Fibroblast of lung (primary cell): ENCODE measurements around the gene CLCA1. TPM values are rescaled to one million over a fixed set of nuclear protein-coding genes. Genes with fewer than 3 reads are reported as not detected.

Experiments used
- DNase-seq, 2 donors: peaks; one replicate each; pipeline versions ENCODE4 v3.0.0 to v3.0.0-alpha.2; 2010; ENCODE audit warnings: low read depth in 2 of 2
- H2AFZ ChIP-seq: 2 replicates; pipeline ENCODE4 v1.5.1; 2012; ENCODE audit warnings: low read length, control low read depth, inconsistent platforms
- H3K27ac ChIP-seq: 2 replicates; pipeline ENCODE4 v1.5.1; 2011; ENCODE audit warnings: low read length, control low read depth; ENCODE audit not compliant: insufficient read depth
- H3K27me3 ChIP-seq: 2 replicates; pipeline ENCODE4 v1.5.1; 2011; ENCODE audit warnings: mild to moderate bottlenecking, low read length; ENCODE audit not compliant: control insufficient read depth, insufficient read depth
- H3K36me3 ChIP-seq: 2 replicates; pipeline ENCODE4 v1.5.1; 2011; ENCODE audit warnings: low read length; ENCODE audit not compliant: control insufficient read depth, insufficient read depth
- H3K4me1 ChIP-seq: 2 replicates; pipeline ENCODE4 v1.5.1; 2011; ENCODE audit warnings: low read length; ENCODE audit not compliant: control insufficient read depth, insufficient read depth; ENCODE audit errors: extremely low read depth
- H3K4me2 ChIP-seq: 2 replicates; pipeline ENCODE4 v1.5.1; 2011; ENCODE audit warnings: low read length, control low read depth; ENCODE audit not compliant: insufficient read depth; ENCODE audit errors: extremely low read depth
- H3K4me3 ChIP-seq, 4 experiments: fragments of 200-600 bp in 1 of 4; sonication (generic) in 1 of 4; replicated peaks in 1 of 4; 2 replicates each; pipeline ENCODE4 v1.5.1; 2011 to 2016; ENCODE audit warnings: low read length in 4 of 4, low read depth in 3 of 4, mild to moderate bottlenecking in 3 of 4, control low read depth in 2 of 4, inconsistent platforms in 1 of 4, mixed read lengths in 1 of 4; ENCODE audit not compliant: insufficient read depth in 1 of 4; ENCODE audit errors: control extremely low read depth in 1 of 4
- H3K79me2 ChIP-seq: 2 replicates; pipeline ENCODE4 v1.5.1; 2012; ENCODE audit warnings: mild to moderate bottlenecking, low read length, inconsistent platforms; ENCODE audit not compliant: control insufficient read depth, insufficient read depth
- H3K9ac ChIP-seq: 2 replicates; pipeline ENCODE4 v1.5.1; 2011; ENCODE audit warnings: mild to moderate bottlenecking, low read length, control low read depth; ENCODE audit not compliant: insufficient read depth
- H3K9me3 ChIP-seq: 2 replicates; pipeline ENCODE4 v1.5.1; 2012; ENCODE audit warnings: low read depth, low read length; ENCODE audit not compliant: control insufficient read depth, insufficient read depth
- H4K20me1 ChIP-seq: 2 replicates; pipeline ENCODE4 v1.5.1; 2011; ENCODE audit warnings: low read length; ENCODE audit not compliant: control insufficient read depth, insufficient read depth; ENCODE audit errors: extremely low read depth
- EZH2 ChIP-seq: IDR thresholded peaks from 2 replicates; pipeline ENCODE4 v1.5.1; 2012; ENCODE audit warnings: low read length, control low read depth, mild to moderate bottlenecking; ENCODE audit errors: missing control alignments
- polyA plus RNA-seq, 2 donors: library from polyadenylated mRNA; depleted of rRNA in 1 of 2; stranded (reverse) in 1 of 2; unstranded in 1 of 2; fragments of >200 nt; gene quantifications; 2 replicates each; pipeline ENCODE4 v1.2.1, GENCODE V29; 2011 to 2012; ENCODE audit warnings: missing spikeins in 1 of 2
- total RNA-seq: library from RNA; depleted of rRNA; stranded (reverse); fragments of >200 nt; gene quantifications from 2 replicates; pipeline ENCODE4 v1.2.1, GENCODE V29; 2014
- TF ChIP-seq, protein P1 (sequence below), 2 donors: IDR thresholded peaks in 1 of 2; conservative IDR thresholded peaks in 1 of 2; 1 replicate in 1 of 2; 2 replicates in 1 of 2; pipeline ENCODE4 v1.5.1; 2011 to 2012; ENCODE audit warnings: low read length in 2 of 2, control low read depth in 1 of 2, inconsistent platforms in 1 of 2, low read depth in 1 of 2, mild to moderate bottlenecking in 1 of 2

Gene CLCA1
- total and polyA plus RNA-seq, 2 donors (not counting 1 experiment from before 2014, with no cell fraction given), result 0.01 TPM; not detected in 1

DNA sequence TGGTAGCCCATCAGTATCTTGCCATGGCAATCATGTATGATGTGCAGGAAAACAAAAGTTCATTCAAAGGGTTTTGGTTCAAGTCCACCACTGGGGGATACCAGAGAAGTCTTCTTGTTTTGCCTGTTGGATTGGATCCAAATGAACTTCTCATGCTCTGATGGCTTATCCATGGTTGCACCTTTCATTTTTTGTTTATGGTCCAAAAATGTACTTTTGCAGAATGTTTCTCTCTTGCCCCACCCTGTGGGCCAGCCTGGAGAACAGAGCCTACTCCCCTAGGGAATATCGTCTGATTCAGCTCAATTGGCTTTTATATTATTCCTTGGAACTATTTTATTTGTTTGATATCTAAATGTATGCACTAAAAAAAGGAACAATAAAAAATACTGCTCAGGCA, 20.1 kb upstream of the CLCA1 start:
- no peaks in the 10 kb centered on the region for H3K79me2 ChIP-seq
- no peaks in the 10 kb centered on the region for H4K20me1 ChIP-seq
- no peak overlapping the region for H3K9ac ChIP-seq
- H3K27ac ChIP-seq, result no peak overlapping the region
- H3K36me3 ChIP-seq, result no peaks in the 10 kb centered on the region
- no peak overlapping the region for H2AFZ ChIP-seq
- no peak overlapping the region for H3K4me3 ChIP-seq
- no peak overlapping the region for H3K4me2 ChIP-seq
- TF ChIP-seq, protein P1, sequence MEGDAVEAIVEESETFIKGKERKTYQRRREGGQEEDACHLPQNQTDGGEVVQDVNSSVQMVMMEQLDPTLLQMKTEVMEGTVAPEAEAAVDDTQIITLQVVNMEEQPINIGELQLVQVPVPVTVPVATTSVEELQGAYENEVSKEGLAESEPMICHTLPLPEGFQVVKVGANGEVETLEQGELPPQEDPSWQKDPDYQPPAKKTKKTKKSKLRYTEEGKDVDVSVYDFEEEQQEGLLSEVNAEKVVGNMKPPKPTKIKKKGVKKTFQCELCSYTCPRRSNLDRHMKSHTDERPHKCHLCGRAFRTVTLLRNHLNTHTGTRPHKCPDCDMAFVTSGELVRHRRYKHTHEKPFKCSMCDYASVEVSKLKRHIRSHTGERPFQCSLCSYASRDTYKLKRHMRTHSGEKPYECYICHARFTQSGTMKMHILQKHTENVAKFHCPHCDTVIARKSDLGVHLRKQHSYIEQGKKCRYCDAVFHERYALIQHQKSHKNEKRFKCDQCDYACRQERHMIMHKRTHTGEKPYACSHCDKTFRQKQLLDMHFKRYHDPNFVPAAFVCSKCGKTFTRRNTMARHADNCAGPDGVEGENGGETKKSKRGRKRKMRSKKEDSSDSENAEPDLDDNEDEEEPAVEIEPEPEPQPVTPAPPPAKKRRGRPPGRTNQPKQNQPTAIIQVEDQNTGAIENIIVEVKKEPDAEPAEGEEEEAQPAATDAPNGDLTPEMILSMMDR (conservative IDR thresholded peaks at IDR 0.05 in 1 of 2, IDR thresholded peaks at IDR 0.05 in 1 of 2; ENCODE audit: low read depth in 1 of 2, low read length in 2 of 2), result no peak
- no peaks in the 10 kb centered on the region for H3K27me3 ChIP-seq
- H3K4me1 ChIP-seq, result no peaks in the 10 kb centered on the region
- no peaks in the 10 kb centered on the region for H3K9me3 ChIP-seq
- DNase-seq, result no peak

DNA sequence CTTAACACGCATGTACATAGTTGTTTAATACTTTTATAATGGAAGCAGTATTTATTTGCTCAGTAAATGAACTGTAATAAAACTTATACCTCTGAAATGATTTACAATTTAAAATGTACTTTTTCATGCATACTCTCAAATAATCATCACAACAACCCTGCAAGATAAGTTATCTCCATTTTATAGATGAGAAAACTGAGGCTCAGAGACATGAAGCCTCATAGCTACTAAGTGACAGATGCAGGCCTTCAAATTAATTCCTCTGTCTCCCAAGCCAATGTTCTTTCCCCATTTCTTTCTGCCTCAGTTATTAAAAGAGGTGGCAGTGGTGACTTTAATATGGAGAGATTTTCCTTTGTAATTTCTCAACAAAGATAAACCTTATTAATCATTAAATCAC, 19.6 kb upstream of the CLCA1 start:
- H3K4me2 ChIP-seq, result no peak overlapping the region
- no peaks in the 10 kb centered on the region for H4K20me1 ChIP-seq
- H3K27ac ChIP-seq, result no peak overlapping the region
- no peak overlapping the region for H3K9ac ChIP-seq
- no peaks in the 10 kb centered on the region for H3K9me3 ChIP-seq
- H3K27me3 ChIP-seq, result no peaks in the 10 kb centered on the region
- no peaks in the 10 kb centered on the region for H3K4me1 ChIP-seq
- no peak overlapping the region for H2AFZ ChIP-seq
- H3K4me3 ChIP-seq, result no peak overlapping the region
- H3K36me3 ChIP-seq, result no peaks in the 10 kb centered on the region
- no peak for TF ChIP-seq EZH2
- TF ChIP-seq, protein P1 (conservative IDR thresholded peaks at IDR 0.05 in 1 of 2, IDR thresholded peaks at IDR 0.05 in 1 of 2; ENCODE audit: low read depth in 1 of 2, low read length in 2 of 2), result no peak
- H3K79me2 ChIP-seq, result no peaks in the 10 kb centered on the region
- no peak for DNase-seq

DNA sequence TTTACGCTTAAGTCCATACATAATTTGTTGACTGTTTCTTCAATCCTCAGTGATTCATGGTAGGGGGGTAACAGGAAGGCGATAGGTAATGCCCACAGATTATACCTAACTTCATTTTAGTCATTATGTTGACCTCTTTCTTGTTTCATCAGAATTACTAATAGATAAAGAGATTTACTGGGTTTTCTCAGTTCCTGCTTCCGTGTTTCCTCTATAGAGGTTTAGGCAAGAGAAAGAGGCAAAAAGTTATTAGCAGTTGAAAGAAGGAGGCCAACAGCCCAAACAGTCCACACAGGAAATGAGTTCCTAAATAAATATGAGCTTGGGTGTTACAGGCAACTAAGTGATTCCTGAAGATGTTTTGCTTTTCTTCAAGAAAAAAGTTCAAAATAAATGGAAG, 17.9 kb upstream of the CLCA1 start:
- no peak for TF ChIP-seq EZH2
- TF ChIP-seq, protein P1 (conservative IDR thresholded peaks at IDR 0.05 in 1 of 2, IDR thresholded peaks at IDR 0.05 in 1 of 2; ENCODE audit: low read depth in 1 of 2, low read length in 2 of 2), result no peak
- Histone ChIP-seq H3K9ac (no peak overlapping the region), H3K4me3 (no peak overlapping the region), H3K79me2 (no peaks in the 10 kb centered on the region), H3K4me1 (no peaks in the 10 kb centered on the region), H3K27me3 (no peaks in the 10 kb centered on the region), H2AFZ (no peak overlapping the region), H3K27ac (no peak overlapping the region), H3K9me3 (no peaks in the 10 kb centered on the region), H3K36me3 (no peaks in the 10 kb centered on the region), H4K20me1 (no peaks in the 10 kb centered on the region), H3K4me2 (no peak overlapping the region)
- DNase-seq, result no peak
